HEK293 (cell line): ENCODE results near the gene RPL36A.
A peak's percentile ranks its signal among the peaks of the same experiment; 100 is the strongest.

Source experiments
- CTCF ChIA-PET: fragments of 350-600 bp; formaldehyde crosslinking; extraction: SDS; loops from one replicate; lab custom pipeline; 2021; ENCODE audit warnings: antibody characterized with exemption; lab: Yijun Ruan, JAX
- POLR2A ChIA-PET: fragments of 300-600 bp; formaldehyde crosslinking; extraction: SDS; loops from one replicate; lab custom pipeline; 2020; ENCODE audit warnings: antibody characterized with exemption, inconsistent platforms; lab: Yijun Ruan, JAX
- H3K27ac ChIP-seq: fragments of 200-500 bp; sonication (Bioruptor generic); 2 replicates; pipeline ENCODE4 v1.5.1; 2014; ENCODE audit warnings: low read depth, low read length, control low read depth, inconsistent platforms; ENCODE audit errors: extremely low read depth
- H3K36me3 ChIP-seq, 2 experiments: fragments of 200-500 bp in 1 of 2; sonication (Bioruptor generic) in 1 of 2; 1 replicate in 1 of 2; 2 replicates in 1 of 2; pipeline ENCODE4 v1.5.1; 2014 to 2017; ENCODE audit warnings: inconsistent platforms in 2 of 2, low read length in 2 of 2; ENCODE audit not compliant: control insufficient read depth in 2 of 2, insufficient read depth in 1 of 2
- H3K4me1 ChIP-seq: fragments of 200-500 bp; sonication (Bioruptor generic); 2 replicates; pipeline ENCODE4 v1.5.1; 2014; ENCODE audit warnings: mild to moderate bottlenecking, low read length, inconsistent platforms; ENCODE audit not compliant: control insufficient read depth, insufficient read depth
- H3K4me3 ChIP-seq: 2 replicates; pipeline ENCODE4 v1.5.1; 2011; ENCODE audit warnings: low read depth, mild to moderate bottlenecking, control low read depth, low read length, moderate library complexity
- H3K9me3 ChIP-seq: fragments of 200-500 bp; sonication (Bioruptor generic); 2 replicates; pipeline ENCODE4 v1.5.1; 2014; ENCODE audit warnings: low read depth, low read length, inconsistent platforms; ENCODE audit not compliant: control insufficient read depth, insufficient read depth
- BCL11B ChIP-seq: fragments of 450-650 bp; formaldehyde crosslinking; IDR thresholded peaks from 2 replicates; pipeline ENCODE4 v1.5.1; 2016; ENCODE audit warnings: low read depth, missing biosample characterization, missing genetic modification characterization
- HOXC10 ChIP-seq: sonication (generic); formaldehyde crosslinking; IDR thresholded peaks from 2 replicates; pipeline ENCODE4 v1.8.1; 2023; ENCODE audit warnings: mild to moderate bottlenecking, missing genetic modification reagents
- IKZF3 ChIP-seq: fragments of 450-650 bp; IDR thresholded peaks from 2 replicates; pipeline ENCODE4 v1.5.0; 2018; ENCODE audit warnings: missing biosample characterization, mild to moderate bottlenecking, missing genetic modification characterization, moderate library complexity
- OSR2 ChIP-seq: fragments of 450-650 bp; formaldehyde crosslinking; IDR thresholded peaks from 2 replicates; pipeline ENCODE4 v1.5.1; 2016; ENCODE audit warnings: missing biosample characterization, missing genetic modification characterization
- RBAK ChIP-seq: fragments of 450-650 bp; formaldehyde crosslinking; IDR thresholded peaks from 2 replicates; pipeline ENCODE4 v1.5.1; 2016; ENCODE audit warnings: missing biosample characterization, missing genetic modification characterization
- ZNF169 ChIP-seq: fragments of 450-650 bp; formaldehyde crosslinking; IDR thresholded peaks from 2 replicates; pipeline ENCODE4 v1.5.1; 2016; ENCODE audit warnings: missing biosample characterization, missing genetic modification characterization
- ZNF426 ChIP-seq: fragments of 450-650 bp; formaldehyde crosslinking; IDR thresholded peaks from 2 replicates; pipeline ENCODE4 v1.5.1; 2017; ENCODE audit warnings: missing biosample characterization, missing genetic modification characterization, mild to moderate bottlenecking, inconsistent platforms, moderate library complexity
- ZNF433 ChIP-seq: fragments of 450-650 bp; formaldehyde crosslinking; IDR thresholded peaks from 2 replicates; pipeline ENCODE4 v1.5.1; 2016; ENCODE audit warnings: missing biosample characterization, missing genetic modification characterization, low read depth
- ZNF473 ChIP-seq: fragments of 450-650 bp; formaldehyde crosslinking; IDR thresholded peaks from 2 replicates; pipeline ENCODE4 v1.5.1; 2017; ENCODE audit warnings: missing biosample characterization, missing genetic modification characterization
- ZNF571 ChIP-seq: fragments of 450-650 bp; formaldehyde crosslinking; IDR thresholded peaks from 2 replicates; pipeline ENCODE4 v1.5.0; 2017; ENCODE audit warnings: missing biosample characterization, missing genetic modification characterization
- ZNF626 ChIP-seq: fragments of 450-650 bp; sonication (Bioruptor Pico); formaldehyde crosslinking; IDR thresholded peaks from 2 replicates; pipeline ENCODE4 v1.5.1; 2018; ENCODE audit warnings: missing biosample characterization, missing genetic modification characterization, inconsistent platforms
- ZNF629 ChIP-seq: fragments of 450-650 bp; formaldehyde crosslinking; IDR thresholded peaks from 2 replicates; pipeline ENCODE4 v1.5.1; 2017; ENCODE audit warnings: missing biosample characterization, missing genetic modification characterization
- ZNF837 ChIP-seq: fragments of 450-650 bp; formaldehyde crosslinking; IDR thresholded peaks from 2 replicates; pipeline ENCODE4 v1.5.1; 2016; ENCODE audit warnings: missing biosample characterization, missing genetic modification characterization
- TF ChIP-seq, protein P1 (sequence below): fragments of 450-650 bp; formaldehyde crosslinking; IDR thresholded peaks from 2 replicates; pipeline ENCODE4 v1.5.1; 2016; ENCODE audit warnings: missing biosample characterization, missing genetic modification characterization
- TF ChIP-seq, protein P2 (sequence below): fragments of 450-650 bp; formaldehyde crosslinking; IDR thresholded peaks from 2 replicates; pipeline ENCODE4 v1.5.1; 2017; ENCODE audit warnings: missing biosample characterization, missing genetic modification characterization
- TF ChIP-seq, protein P3 (sequence below): fragments of 450-650 bp; formaldehyde crosslinking; IDR thresholded peaks from 2 replicates; pipeline ENCODE4 v1.5.1; 2016; ENCODE audit warnings: missing biosample characterization, missing genetic modification characterization, low read depth
- TF ChIP-seq, protein P4 (sequence below): fragments of 450-650 bp; formaldehyde crosslinking; IDR thresholded peaks from 2 replicates; pipeline ENCODE4 v1.5.1; 2016; ENCODE audit warnings: missing biosample characterization, missing genetic modification characterization
- TF ChIP-seq, protein P5 (sequence below): fragments of 450-650 bp; formaldehyde crosslinking; IDR thresholded peaks from 2 replicates; pipeline ENCODE4 v1.5.1; 2016; ENCODE audit warnings: missing biosample characterization, missing genetic modification characterization, borderline replicate concordance

Gene RPL36A

DNA sequence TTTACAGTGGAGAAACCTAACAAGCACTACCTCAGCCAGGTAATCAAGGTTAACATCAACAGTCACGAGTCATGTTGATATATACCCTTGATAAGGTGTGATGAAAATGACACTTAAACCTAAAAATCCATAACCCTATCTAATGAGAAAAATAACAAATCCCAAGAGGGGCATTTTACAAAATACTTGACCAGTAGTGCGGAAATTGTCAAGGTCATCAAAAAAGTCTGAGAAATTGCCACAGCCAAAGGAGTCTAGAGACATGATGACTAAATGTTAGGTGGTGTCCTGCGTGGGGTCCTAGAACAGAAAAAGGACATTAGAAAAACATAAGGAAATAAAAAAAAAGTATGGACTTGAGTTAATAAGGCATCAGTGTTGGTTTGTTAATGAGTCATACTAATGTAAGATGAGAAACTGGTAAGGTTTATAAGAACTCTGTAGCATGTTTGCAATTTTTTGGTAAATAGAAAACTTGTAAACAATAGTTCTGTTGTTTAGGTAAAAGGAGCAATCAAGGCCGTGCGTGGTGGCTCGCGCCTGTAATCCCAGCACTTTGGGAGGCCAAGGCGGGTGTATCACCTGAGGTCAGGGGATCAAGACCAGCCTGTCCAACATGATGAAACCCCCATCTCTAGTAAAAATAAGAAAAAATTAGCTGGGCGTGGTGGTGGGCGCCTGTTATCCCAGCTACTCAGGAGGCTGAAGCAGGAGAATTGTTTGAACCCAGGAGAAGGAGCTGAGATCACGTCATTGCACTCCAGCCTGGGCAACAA lies 2.9 kb downstream of the RPL36A start:
- ChIA-PET POLR2A (interaction anchor here (0.5 kb wide), 1 partner anchor 42 kb away, joined by 3 read pairs; no protein-coding TSS in a partner anchor), CTCF (no interaction called here)
- Histone ChIP-seq H3K27ac (peak overlapping the region; percentile 47; the same call in 1 of the 2 replicates), H3K9me3 (no peaks in the 10 kb centered on the region), H3K4me1 (no peaks in the 10 kb centered on the region), H3K4me3 (no peak overlapping the region), H3K36me3 (peaks cover 44 to 57% of the 10 kb centered on the region in 2 experiments)
- TF ChIP-seq, protein P1, sequence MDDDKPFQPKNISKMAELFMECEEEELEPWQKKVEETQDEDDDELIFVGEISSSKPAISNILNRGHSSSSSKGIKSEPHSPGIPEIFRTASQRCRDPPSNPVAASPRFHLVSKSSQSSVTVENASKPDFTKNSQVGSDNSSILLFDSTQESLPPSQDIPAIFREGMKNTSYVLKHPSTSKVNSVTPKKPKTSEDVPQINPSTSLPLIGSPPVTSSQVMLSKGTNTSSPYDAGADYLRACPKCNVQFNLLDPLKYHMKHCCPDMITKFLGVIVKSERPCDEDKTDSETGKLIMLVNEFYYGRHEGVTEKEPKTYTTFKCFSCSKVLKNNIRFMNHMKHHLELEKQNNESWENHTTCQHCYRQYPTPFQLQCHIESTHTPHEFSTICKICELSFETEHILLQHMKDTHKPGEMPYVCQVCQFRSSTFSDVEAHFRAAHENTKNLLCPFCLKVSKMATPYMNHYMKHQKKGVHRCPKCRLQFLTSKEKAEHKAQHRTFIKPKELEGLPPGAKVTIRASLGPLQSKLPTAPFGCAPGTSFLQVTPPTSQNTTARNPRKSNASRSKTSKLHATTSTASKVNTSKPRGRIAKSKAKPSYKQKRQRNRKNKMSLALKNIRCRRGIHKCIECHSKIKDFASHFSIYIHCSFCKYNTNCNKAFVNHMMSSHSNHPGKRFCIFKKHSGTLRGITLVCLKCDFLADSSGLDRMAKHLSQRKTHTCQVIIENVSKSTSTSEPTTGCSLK (tag by site-specific recombination) = no peak
- TF ChIP-seq OSR2 (tag by site-specific recombination) (0 out of 2 replicates have a peak, but pooled peaks have one; percentile 15), RBAK (no peak), ZNF629 (tag by site-specific recombination) (peak; percentile 19; the same call in 1 of the 2 replicates)
- TF ChIP-seq, protein P2, sequence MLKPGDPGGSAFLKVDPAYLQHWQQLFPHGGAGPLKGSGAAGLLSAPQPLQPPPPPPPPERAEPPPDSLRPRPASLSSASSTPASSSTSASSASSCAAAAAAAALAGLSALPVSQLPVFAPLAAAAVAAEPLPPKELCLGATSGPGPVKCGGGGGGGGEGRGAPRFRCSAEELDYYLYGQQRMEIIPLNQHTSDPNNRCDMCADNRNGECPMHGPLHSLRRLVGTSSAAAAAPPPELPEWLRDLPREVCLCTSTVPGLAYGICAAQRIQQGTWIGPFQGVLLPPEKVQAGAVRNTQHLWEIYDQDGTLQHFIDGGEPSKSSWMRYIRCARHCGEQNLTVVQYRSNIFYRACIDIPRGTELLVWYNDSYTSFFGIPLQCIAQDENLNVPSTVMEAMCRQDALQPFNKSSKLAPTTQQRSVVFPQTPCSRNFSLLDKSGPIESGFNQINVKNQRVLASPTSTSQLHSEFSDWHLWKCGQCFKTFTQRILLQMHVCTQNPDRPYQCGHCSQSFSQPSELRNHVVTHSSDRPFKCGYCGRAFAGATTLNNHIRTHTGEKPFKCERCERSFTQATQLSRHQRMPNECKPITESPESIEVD = peak; percentile 62

DNA sequence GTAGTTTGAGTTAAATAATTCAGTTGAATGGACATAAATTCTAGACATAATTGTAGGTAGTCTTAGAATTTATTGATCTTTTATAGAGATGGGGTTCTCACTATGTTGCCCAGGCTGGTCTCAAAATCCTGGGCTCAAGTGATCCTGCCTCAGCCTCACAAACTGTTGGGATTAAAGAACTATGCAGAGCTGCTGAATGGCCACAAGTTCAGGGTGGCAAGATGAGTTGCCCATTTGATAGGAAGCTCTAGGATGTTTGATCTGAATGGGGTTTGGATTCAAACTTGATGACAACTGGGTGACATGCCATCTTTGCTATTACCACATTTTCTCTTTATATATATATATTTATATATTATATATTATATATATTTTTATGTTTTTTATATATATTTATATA lies 3.6 kb downstream of the RPL36A start:
- no peak overlapping the region for H3K4me3 ChIP-seq
- TF ChIP-seq ZNF473 (tag by site-specific recombination) (no peak), ZNF433 (no peak)
- peaks cover 44 to 59% of the 10 kb centered on the region in 2 experiments for H3K36me3 ChIP-seq
- POLR2A ChIA-PET = interaction anchor here (0.5 to 1.0 kb wide), 3 partner anchors 13 to 52 kb away, joined by 3 read pairs; no protein-coding TSS in a partner anchor
- H3K9me3 ChIP-seq = no peaks in the 10 kb centered on the region
- CTCF ChIA-PET = no interaction called here
- no peak overlapping the region for H3K27ac ChIP-seq
- no peaks in the 10 kb centered on the region for H3K4me1 ChIP-seq

DNA sequence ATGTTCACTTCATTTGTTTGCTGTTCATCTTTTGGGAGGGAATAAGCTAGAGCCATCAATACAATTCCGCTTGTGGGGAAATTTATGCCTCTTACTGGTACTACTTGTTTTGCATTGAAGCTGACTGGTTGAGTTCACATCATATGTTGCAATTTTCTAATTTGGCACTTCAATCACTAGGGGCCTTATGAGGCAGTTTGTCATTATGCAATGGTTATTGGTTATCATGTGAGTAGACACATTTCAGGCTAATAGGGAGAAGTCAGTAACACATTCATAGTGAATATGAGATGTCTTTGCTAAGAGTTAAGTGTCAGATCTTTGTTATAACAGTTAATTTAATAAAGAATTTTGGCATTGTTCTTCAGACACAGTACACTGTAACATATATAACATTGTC lies 5.0 kb downstream of the RPL36A start:
- no peak overlapping the region for H3K4me3 ChIP-seq
- ChIA-PET POLR2A (interaction anchor here (1.2 kb wide), 1 partner anchor 47 kb away, joined by 4 read pairs; the partner anchor contains the start of gene TIMM8A), CTCF (interaction anchor here (2.4 kb wide), 1 partner anchor 20 kb away, joined by 7 read pairs; no protein-coding TSS in a partner anchor)
- peaks cover 55 to 72% of the 10 kb centered on the region in 2 experiments for H3K36me3 ChIP-seq
- H3K4me1 ChIP-seq = no peaks in the 10 kb centered on the region
- H3K9me3 ChIP-seq = no peaks in the 10 kb centered on the region
- no peak overlapping the region for H3K27ac ChIP-seq
- TF ChIP-seq, protein P3, sequence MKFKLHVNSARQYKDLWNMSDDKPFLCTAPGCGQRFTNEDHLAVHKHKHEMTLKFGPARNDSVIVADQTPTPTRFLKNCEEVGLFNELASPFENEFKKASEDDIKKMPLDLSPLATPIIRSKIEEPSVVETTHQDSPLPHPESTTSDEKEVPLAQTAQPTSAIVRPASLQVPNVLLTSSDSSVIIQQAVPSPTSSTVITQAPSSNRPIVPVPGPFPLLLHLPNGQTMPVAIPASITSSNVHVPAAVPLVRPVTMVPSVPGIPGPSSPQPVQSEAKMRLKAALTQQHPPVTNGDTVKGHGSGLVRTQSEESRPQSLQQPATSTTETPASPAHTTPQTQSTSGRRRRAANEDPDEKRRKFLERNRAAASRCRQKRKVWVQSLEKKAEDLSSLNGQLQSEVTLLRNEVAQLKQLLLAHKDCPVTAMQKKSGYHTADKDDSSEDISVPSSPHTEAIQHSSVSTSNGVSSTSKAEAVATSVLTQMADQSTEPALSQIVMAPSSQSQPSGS = no peak
- no peak for TF ChIP-seq BCL11B (tag by site-specific recombination)
- peak; percentile 89; the same call in 1 of the 2 replicates for TF ChIP-seq RBAK
- 0 out of 2 replicates have a peak, but pooled peaks have one; percentile 20 for TF ChIP-seq IKZF3 (tag by site-specific recombination)
- no peak for TF ChIP-seq ZNF837 (tag by site-specific recombination)
- TF ChIP-seq, protein P4, sequence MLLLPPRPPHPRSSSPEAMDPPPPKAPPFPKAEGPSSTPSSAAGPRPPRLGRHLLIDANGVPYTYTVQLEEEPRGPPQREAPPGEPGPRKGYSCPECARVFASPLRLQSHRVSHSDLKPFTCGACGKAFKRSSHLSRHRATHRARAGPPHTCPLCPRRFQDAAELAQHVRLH (tag by site-specific recombination) = no peak
- TF ChIP-seq ZNF626 (tag by site-specific recombination) = no peak
- no peak for TF ChIP-seq ZNF426 (tag by site-specific recombination)
- TF ChIP-seq ZNF169 (tag by site-specific recombination) = no peak
- TF ChIP-seq, protein P5, sequence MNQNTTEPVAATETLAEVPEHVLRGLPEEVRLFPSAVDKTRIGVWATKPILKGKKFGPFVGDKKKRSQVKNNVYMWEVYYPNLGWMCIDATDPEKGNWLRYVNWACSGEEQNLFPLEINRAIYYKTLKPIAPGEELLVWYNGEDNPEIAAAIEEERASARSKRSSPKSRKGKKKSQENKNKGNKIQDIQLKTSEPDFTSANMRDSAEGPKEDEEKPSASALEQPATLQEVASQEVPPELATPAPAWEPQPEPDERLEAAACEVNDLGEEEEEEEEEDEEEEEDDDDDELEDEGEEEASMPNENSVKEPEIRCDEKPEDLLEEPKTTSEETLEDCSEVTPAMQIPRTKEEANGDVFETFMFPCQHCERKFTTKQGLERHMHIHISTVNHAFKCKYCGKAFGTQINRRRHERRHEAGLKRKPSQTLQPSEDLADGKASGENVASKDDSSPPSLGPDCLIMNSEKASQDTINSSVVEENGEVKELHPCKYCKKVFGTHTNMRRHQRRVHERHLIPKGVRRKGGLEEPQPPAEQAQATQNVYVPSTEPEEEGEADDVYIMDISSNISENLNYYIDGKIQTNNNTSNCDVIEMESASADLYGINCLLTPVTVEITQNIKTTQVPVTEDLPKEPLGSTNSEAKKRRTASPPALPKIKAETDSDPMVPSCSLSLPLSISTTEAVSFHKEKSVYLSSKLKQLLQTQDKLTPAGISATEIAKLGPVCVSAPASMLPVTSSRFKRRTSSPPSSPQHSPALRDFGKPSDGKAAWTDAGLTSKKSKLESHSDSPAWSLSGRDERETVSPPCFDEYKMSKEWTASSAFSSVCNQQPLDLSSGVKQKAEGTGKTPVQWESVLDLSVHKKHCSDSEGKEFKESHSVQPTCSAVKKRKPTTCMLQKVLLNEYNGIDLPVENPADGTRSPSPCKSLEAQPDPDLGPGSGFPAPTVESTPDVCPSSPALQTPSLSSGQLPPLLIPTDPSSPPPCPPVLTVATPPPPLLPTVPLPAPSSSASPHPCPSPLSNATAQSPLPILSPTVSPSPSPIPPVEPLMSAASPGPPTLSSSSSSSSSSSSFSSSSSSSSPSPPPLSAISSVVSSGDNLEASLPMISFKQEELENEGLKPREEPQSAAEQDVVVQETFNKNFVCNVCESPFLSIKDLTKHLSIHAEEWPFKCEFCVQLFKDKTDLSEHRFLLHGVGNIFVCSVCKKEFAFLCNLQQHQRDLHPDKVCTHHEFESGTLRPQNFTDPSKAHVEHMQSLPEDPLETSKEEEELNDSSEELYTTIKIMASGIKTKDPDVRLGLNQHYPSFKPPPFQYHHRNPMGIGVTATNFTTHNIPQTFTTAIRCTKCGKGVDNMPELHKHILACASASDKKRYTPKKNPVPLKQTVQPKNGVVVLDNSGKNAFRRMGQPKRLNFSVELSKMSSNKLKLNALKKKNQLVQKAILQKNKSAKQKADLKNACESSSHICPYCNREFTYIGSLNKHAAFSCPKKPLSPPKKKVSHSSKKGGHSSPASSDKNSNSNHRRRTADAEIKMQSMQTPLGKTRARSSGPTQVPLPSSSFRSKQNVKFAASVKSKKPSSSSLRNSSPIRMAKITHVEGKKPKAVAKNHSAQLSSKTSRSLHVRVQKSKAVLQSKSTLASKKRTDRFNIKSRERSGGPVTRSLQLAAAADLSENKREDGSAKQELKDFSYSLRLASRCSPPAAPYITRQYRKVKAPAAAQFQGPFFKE (tag by site-specific recombination) = no peak
- no peak for TF ChIP-seq ZNF571
- TF ChIP-seq HOXC10 (CRISPR knock-in tag) = no peak
